ENCODE results near the gene CUEDC2.

GRCh38 chr10:102437515-102437914 lies 5.1 kb upstream of the CUEDC2 start:
- TF ChIP-seq POLR2A (IDR thresholded peaks at IDR 0.05) (no peak), CTCF (IDR thresholded peaks at IDR 0.05) (no peak)

Data from transverse colon (tissue), 3 donors.